K562 (cell line): ENCODE data around the gene PHKG2. TPM values are rescaled to one million over a fixed set of nuclear protein-coding genes. Genes with fewer than 3 reads are reported as not detected.

Source experiments
- ARNT ChIP-seq, 2 experiments: fragments of 450-650 bp; IDR thresholded peaks; 2 replicates each; pipeline ENCODE4 v1.6.1; 2016; ENCODE audit warnings: mild to moderate bottlenecking in 1 of 2
- CHD2 ChIP-seq: IDR thresholded peaks from 2 replicates; pipeline ENCODE4 v1.6.1; 2011; ENCODE audit warnings: low read depth, low read length
- FOXK1 ChIP-seq: sonication (generic); formaldehyde crosslinking; IDR thresholded peaks from 2 replicates; pipeline ENCODE4 v1.8.0; 2022; ENCODE audit warnings: missing genetic modification reagents, mild to moderate bottlenecking, borderline replicate concordance
- MAZ ChIP-seq, 2 experiments: fragments of 450-650 bp in 1 of 2; sonication (generic) in 1 of 2; formaldehyde crosslinking; IDR thresholded peaks in 1 of 2; conservative IDR thresholded peaks in 1 of 2; 2 replicates each; pipeline versions ENCODE4 v1.4.0 to v1.5.0; 2020; ENCODE audit warnings: mild to moderate bottlenecking in 1 of 2, missing genetic modification reagents in 1 of 2
- MED1 ChIP-seq: sonication (generic); formaldehyde crosslinking; IDR thresholded peaks from 2 replicates; pipeline ENCODE4 v1.8.1; 2023; ENCODE audit warnings: missing genetic modification reagents, borderline replicate concordance
- POU5F1 ChIP-seq: fragments of 150-350 bp; IDR thresholded peaks from 2 replicates; pipeline ENCODE4 v1.6.1; 2014; ENCODE audit warnings: borderline replicate concordance, low read length, low read depth, mild to moderate bottlenecking; ENCODE audit not compliant: partially characterized antibody
- SMARCC2 ChIP-seq: fragments of 450-650 bp; IDR thresholded peaks from 2 replicates; pipeline ENCODE4 v1.6.1; 2017; ENCODE audit warnings: antibody characterized with exemption, moderate library complexity, mild to moderate bottlenecking, low read depth
- SMARCE1 ChIP-seq: fragments of 450-650 bp; IDR thresholded peaks from 2 replicates; pipeline ENCODE4 v1.7.1; 2016; ENCODE audit warnings: mild to moderate bottlenecking
- TRIM24 ChIP-seq, 2 experiments: fragments of 450-650 bp; IDR thresholded peaks; 2 replicates each; pipeline ENCODE4 v1.6.1; 2016
- ZNF133 ChIP-seq: fragments of 250-450 bp; sonication (Bioruptor Pico); IDR thresholded peaks from 2 replicates; pipeline ENCODE4 v1.4.0; 2020; ENCODE audit warnings: mild to moderate bottlenecking
- polyA plus RNA-seq, 8 experiments: library from polyadenylated mRNA; depleted of rRNA in 4 of 8; stranded (reverse) in 5 of 8; unstranded in 3 of 8; fragments of >200 nt; fragmentation: Nextera tagmentation in 2 of 8; fragmentation: Illumina TruSeq in 1 of 8; extraction: Ambion mirVana in 2 of 8; extraction: Trizol in 1 of 8; gene quantifications; 2 replicates each; pipeline versions ENCODE4 v1.2.1 to v1.2.3, GENCODE V29; 2011 to 2014; ENCODE audit warnings: inconsistent platforms in 1 of 8, missing spikeins in 1 of 8
- total RNA-seq, 7 experiments: library from RNA; depleted of rRNA in 6 of 7; stranded (reverse); fragments of >200 nt in 6 of 7; fragmentation: Illumina TruSeq in 2 of 7; extraction: Trizol in 2 of 7; gene quantifications; 2 replicates each; pipeline versions ENCODE4 v1.2.1 to v1.2.3, GENCODE V29; 2011 to 2021; ENCODE audit warnings: low replicate concordance in 1 of 7
- TF ChIP-seq, protein P1 (sequence below), 2 experiments: fragments of 450-650 bp in 1 of 2; sonication (generic) in 1 of 2; formaldehyde crosslinking in 1 of 2; IDR thresholded peaks; 2 replicates each; pipeline versions ENCODE4 v1.7.1 to v1.9.0; 2016 to 2022; ENCODE audit warnings: inconsistent platforms in 1 of 2, mild to moderate bottlenecking in 1 of 2, missing genetic modification reagents in 1 of 2
- TF ChIP-seq, protein P2 (sequence below): fragments of 250-450 bp; sonication (Bioruptor Pico); IDR thresholded peaks from 2 replicates; pipeline ENCODE4 v1.4.0; 2020; ENCODE audit warnings: mild to moderate bottlenecking
- TF ChIP-seq, protein P3 (sequence below): sonication (generic); formaldehyde crosslinking; IDR thresholded peaks from 2 replicates; pipeline ENCODE4 v1.8.1; 2023; ENCODE audit warnings: mild to moderate bottlenecking, missing genetic modification reagents

The PHKG2 gene
- total and polyA plus RNA-seq, 9 of the 15 experiments (the other 6 are each of a cell fraction or from before 2014, with no cell fraction given): 5.8 to 54.2 (median 30.7) TPM

DNA sequence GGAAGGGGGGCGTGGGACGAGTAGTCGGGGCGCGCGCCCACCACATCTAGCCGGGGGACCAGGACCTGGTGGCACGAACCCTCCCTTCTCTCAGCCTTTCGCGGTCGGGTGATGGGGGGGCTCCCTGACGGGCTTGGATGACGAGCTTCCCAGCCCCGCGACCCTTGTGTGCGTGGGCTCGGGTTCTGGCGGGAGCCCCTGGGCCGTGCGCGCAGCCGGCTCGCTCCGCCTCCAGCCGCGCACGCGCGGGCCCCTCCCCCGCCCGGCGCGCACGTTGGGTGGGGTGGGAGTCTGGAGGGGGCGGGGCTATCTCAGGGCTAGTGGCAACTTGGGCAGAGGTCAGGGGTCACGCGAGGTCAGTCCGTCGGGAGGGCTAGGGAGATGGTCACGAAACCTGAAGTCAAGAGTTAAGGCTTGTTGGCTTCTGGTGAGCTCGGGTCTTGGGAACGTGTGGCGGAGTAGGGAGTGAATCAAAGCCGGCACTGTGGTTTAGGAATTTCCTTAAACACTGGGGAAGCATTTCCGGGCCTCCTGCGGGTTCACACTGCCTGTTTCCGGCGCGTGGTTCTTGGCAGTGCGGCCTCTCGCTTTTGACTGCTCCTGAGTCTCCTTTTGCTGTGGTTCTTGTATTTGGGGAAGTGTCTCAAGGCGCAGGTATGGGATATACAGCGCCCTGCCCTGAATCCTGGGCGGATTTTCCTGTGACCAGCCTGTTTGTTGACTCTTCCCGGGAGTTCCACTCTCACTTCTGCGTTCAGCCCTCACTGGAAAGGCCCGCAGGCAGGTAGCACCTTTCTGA lies 49.2 kb upstream of the PHKG2 start, which contains the start of gene SRCAP (continued):
- TF ChIP-seq, protein P1, sequence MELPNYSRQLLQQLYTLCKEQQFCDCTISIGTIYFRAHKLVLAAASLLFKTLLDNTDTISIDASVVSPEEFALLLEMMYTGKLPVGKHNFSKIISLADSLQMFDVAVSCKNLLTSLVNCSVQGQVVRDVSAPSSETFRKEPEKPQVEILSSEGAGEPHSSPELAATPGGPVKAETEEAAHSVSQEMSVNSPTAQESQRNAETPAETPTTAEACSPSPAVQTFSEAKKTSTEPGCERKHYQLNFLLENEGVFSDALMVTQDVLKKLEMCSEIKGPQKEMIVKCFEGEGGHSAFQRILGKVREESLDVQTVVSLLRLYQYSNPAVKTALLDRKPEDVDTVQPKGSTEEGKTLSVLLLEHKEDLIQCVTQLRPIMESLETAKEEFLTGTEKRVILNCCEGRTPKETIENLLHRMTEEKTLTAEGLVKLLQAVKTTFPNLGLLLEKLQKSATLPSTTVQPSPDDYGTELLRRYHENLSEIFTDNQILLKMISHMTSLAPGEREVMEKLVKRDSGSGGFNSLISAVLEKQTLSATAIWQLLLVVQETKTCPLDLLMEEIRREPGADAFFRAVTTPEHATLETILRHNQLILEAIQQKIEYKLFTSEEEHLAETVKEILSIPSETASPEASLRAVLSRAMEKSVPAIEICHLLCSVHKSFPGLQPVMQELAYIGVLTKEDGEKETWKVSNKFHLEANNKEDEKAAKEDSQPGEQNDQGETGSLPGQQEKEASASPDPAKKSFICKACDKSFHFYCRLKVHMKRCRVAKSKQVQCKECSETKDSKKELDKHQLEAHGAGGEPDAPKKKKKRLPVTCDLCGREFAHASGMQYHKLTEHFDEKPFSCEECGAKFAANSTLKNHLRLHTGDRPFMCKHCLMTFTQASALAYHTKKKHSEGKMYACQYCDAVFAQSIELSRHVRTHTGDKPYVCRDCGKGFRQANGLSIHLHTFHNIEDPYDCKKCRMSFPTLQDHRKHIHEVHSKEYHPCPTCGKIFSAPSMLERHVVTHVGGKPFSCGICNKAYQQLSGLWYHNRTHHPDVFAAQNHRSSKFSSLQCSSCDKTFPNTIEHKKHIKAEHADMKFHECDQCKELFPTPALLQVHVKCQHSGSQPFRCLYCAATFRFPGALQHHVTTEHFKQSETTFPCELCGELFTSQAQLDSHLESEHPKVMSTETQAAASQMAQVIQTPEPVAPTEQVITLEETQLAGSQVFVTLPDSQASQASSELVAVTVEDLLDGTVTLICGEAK (IDR thresholded peaks at IDR 0.05): peak; percentile 96
- TF ChIP-seq, protein P1 (CRISPR knock-in tag; IDR thresholded peaks at IDR 0.05): no peak
- TF ChIP-seq POU5F1 (no peak), SMARCE1 (0 out of 2 replicates have a peak, but pooled peaks have one; percentile 17), SMARCC2 (no peak), MED1 (CRISPR knock-in tag) (0 out of 2 replicates have a peak, but pooled peaks have one; percentile 90), ZNF133 (CRISPR knock-in tag) (peak; percentile 73; the same call in 1 of the 2 replicates), TRIM24 (IDR thresholded peaks at IDR 0.05) (no peak; a peak in 2 of 4 replicates), ARNT (IDR thresholded peaks at IDR 0.05) (no peak), FOXK1 (CRISPR knock-in tag) (peak; percentile 37; the same call in 1 of the 2 replicates), MAZ (CRISPR knock-in tag; conservative IDR thresholded peaks at IDR 0.05 in 1 of 2, IDR thresholded peaks at IDR 0.05 in 1 of 2) (peak in 1 of 2 experiments; percentile 27; a peak in 2 of 4 replicates), CHD2 (peak; percentile 48)
- TF ChIP-seq, protein P2, sequence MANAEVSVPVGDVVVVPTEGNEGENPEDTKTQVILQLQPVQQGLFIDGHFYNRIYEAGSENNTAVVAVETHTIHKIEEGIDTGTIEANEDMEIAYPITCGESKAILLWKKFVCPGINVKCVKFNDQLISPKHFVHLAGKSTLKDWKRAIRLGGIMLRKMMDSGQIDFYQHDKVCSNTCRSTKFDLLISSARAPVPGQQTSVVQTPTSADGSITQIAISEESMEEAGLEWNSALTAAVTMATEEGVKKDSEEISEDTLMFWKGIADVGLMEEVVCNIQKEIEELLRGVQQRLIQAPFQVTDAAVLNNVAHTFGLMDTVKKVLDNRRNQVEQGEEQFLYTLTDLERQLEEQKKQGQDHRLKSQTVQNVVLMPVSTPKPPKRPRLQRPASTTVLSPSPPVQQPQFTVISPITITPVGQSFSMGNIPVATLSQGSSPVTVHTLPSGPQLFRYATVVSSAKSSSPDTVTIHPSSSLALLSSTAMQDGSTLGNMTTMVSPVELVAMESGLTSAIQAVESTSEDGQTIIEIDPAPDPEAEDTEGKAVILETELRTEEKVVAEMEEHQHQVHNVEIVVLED: peak; percentile 83
- TF ChIP-seq, protein P3, sequence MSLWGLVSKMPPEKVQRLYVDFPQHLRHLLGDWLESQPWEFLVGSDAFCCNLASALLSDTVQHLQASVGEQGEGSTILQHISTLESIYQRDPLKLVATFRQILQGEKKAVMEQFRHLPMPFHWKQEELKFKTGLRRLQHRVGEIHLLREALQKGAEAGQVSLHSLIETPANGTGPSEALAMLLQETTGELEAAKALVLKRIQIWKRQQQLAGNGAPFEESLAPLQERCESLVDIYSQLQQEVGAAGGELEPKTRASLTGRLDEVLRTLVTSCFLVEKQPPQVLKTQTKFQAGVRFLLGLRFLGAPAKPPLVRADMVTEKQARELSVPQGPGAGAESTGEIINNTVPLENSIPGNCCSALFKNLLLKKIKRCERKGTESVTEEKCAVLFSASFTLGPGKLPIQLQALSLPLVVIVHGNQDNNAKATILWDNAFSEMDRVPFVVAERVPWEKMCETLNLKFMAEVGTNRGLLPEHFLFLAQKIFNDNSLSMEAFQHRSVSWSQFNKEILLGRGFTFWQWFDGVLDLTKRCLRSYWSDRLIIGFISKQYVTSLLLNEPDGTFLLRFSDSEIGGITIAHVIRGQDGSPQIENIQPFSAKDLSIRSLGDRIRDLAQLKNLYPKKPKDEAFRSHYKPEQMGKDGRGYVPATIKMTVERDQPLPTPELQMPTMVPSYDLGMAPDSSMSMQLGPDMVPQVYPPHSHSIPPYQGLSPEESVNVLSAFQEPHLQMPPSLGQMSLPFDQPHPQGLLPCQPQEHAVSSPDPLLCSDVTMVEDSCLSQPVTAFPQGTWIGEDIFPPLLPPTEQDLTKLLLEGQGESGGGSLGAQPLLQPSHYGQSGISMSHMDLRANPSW (CRISPR knock-in tag): 0 out of 2 replicates have a peak, but pooled peaks have one; percentile 16
